Mammary epithelial cell (primary cell): ENCODE measurements around the gene AQP10.

ENCODE experiments used
- EZH2 ChIP-seq: IDR thresholded peaks from 2 replicates; pipeline ENCODE4 v1.6.1; 2012; ENCODE audit warnings: low read length, inconsistent platforms, borderline replicate concordance
- TF ChIP-seq, protein P1 (sequence below), 2 donors: IDR thresholded peaks in 1 of 2; conservative IDR thresholded peaks in 1 of 2; 2 replicates each; pipeline ENCODE4 v1.5.1; 2011 to 2012; ENCODE audit warnings: inconsistent platforms in 2 of 2, low read length in 2 of 2, mild to moderate bottlenecking in 2 of 2, control low read depth in 1 of 2, low read depth in 1 of 2; ENCODE audit not compliant: insufficient read depth in 1 of 2; ENCODE audit errors: extremely low read depth in 1 of 2

DNA sequence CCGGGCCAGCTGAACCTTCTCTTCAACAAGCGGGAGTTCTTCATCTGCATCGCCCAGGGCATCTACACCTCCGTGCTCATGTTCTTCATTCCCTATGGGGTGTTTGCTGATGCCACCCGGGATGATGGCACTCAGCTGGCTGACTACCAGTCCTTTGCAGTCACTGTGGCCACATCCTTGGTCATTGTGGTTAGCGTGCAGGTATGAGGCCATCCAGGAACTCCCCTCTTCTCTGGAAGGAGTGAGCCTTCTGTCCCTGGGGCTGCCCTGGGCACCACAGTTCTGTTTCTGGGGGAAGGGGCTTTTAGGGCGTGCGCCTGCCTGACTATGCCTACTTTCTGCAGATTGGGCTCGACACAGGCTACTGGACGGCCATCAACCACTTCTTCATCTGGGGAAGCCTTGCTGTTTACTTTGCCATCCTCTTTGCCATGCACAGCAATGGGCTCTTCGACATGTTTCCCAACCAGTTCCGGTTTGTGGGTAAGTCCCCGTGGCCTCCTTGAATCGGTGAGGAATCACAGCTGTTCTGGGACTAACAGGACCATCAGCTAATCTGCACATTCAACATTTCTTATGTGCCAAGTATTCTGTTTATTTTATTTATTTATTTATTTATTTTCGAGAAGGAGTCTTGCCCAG is 25.5 kb downstream of the AQP10 start:
- TF ChIP-seq, protein P1, sequence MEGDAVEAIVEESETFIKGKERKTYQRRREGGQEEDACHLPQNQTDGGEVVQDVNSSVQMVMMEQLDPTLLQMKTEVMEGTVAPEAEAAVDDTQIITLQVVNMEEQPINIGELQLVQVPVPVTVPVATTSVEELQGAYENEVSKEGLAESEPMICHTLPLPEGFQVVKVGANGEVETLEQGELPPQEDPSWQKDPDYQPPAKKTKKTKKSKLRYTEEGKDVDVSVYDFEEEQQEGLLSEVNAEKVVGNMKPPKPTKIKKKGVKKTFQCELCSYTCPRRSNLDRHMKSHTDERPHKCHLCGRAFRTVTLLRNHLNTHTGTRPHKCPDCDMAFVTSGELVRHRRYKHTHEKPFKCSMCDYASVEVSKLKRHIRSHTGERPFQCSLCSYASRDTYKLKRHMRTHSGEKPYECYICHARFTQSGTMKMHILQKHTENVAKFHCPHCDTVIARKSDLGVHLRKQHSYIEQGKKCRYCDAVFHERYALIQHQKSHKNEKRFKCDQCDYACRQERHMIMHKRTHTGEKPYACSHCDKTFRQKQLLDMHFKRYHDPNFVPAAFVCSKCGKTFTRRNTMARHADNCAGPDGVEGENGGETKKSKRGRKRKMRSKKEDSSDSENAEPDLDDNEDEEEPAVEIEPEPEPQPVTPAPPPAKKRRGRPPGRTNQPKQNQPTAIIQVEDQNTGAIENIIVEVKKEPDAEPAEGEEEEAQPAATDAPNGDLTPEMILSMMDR (conservative IDR thresholded peaks at IDR 0.05 in 1 of 2, IDR thresholded peaks at IDR 0.05 in 1 of 2; ENCODE audit: extremely low read depth in 1 of 2, insufficient read depth in 1 of 2, low read depth in 1 of 2, low read length in 2 of 2), result no peak
- no peak for TF ChIP-seq EZH2
